Vagina (tissue), 2 donors: ENCODE data around the gene CNIH3.

Source experiments
- POLR2A ChIP-seq, 2 donors: fragments of 450-650 bp; IDR thresholded peaks; one replicate each; pipeline ENCODE4 v1.6.1; 2017; ENCODE audit warnings: antibody characterized with exemption in 2 of 2, mild to moderate bottlenecking in 2 of 2, moderate library complexity in 2 of 2
- TF ChIP-seq, protein P1 (sequence below), 3 experiments: fragments of 450-650 bp in 2 of 3; fragments of 200-600 bp in 1 of 3; sonication (generic) in 1 of 3; IDR thresholded peaks; one replicate each; pipeline ENCODE4 v1.5.1; 2017 to 2019; ENCODE audit warnings: antibody characterized with exemption in 3 of 3, mild to moderate bottlenecking in 2 of 3, moderate library complexity in 2 of 3

DNA sequence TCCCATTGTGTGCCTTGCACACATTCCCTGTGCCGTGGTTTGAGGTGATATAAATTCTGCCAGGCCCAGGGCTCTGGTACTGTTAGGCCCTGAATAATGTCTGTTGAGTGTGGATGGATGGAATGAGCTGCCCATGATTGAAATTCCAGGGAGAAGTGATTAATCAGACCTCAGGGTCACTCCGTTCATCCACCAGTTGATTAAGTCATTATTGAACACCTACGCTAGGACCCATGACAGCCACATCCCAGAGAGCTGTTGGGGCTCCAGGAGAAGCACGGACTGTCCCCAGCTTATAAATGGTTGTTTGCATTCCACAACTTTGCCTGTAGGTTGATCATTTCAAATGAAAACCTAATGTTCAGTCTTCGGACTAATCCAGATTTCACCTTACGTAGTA, 98.4 kb downstream of the CNIH3 start:
- TF ChIP-seq, protein P1, sequence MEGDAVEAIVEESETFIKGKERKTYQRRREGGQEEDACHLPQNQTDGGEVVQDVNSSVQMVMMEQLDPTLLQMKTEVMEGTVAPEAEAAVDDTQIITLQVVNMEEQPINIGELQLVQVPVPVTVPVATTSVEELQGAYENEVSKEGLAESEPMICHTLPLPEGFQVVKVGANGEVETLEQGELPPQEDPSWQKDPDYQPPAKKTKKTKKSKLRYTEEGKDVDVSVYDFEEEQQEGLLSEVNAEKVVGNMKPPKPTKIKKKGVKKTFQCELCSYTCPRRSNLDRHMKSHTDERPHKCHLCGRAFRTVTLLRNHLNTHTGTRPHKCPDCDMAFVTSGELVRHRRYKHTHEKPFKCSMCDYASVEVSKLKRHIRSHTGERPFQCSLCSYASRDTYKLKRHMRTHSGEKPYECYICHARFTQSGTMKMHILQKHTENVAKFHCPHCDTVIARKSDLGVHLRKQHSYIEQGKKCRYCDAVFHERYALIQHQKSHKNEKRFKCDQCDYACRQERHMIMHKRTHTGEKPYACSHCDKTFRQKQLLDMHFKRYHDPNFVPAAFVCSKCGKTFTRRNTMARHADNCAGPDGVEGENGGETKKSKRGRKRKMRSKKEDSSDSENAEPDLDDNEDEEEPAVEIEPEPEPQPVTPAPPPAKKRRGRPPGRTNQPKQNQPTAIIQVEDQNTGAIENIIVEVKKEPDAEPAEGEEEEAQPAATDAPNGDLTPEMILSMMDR (IDR thresholded peaks at IDR 0.05): no peak
- no peak for TF ChIP-seq POLR2A (IDR thresholded peaks at IDR 0.05)
